H7 (cell line): Measurements from ENCODE around the gene SPAG8. TPM values are rescaled to one million over a fixed set of nuclear protein-coding genes. Genes with fewer than 3 reads are reported as not detected.

ENCODE experiments used
- DNase-seq: peaks from one replicate; pipeline ENCODE4 v3.0.0; 2012
- H3K27me3 ChIP-seq: 2 replicates; pipeline ENCODE4 v1.6.0; 2011; ENCODE audit warnings: mild to moderate bottlenecking, low read length; ENCODE audit not compliant: control insufficient read depth, insufficient read depth
- H3K36me3 ChIP-seq: replicated peaks from 2 replicates; pipeline ENCODE4 v1.5.1; 2011; ENCODE audit warnings: low read length; ENCODE audit not compliant: control insufficient read depth, insufficient read depth
- H3K4me3 ChIP-seq: 2 replicates; pipeline ENCODE4 v1.5.1; 2011; ENCODE audit warnings: low read depth, mild to moderate bottlenecking, control low read depth, low read length, moderate library complexity; ENCODE audit not compliant: insufficient read depth
- total RNA-seq: library from RNA; depleted of rRNA; stranded (reverse); fragments of >200 nt; shearing (Covaris generic); gene quantifications from 2 replicates; pipeline ENCODE4 v1.2.3, GENCODE V29; 2014

The SPAG8 gene
- total RNA-seq, 1 experiment from 2014 or later: 0.55 TPM

GRCh38 chr9:35810122-35810521 lies 1.9 kb downstream of the SPAG8 start:
- DNase-seq: no peak
- H3K4me3 ChIP-seq: no peak overlapping the region
- peaks cover 4% of the 10 kb centered on the region for H3K36me3 ChIP-seq
- H3K27me3 ChIP-seq: peaks cover 2% of the 10 kb centered on the region; the same call in 1 of the 2 replicates

- no peak for DNase-seq
- H3K27me3 ChIP-seq: peaks cover 2% of the 10 kb centered on the region; the same call in 1 of the 2 replicates
- H3K36me3 ChIP-seq: peaks cover 4% of the 10 kb centered on the region
Observed at GRCh38 chr9:35808433-35808832, 3.6 kb downstream of the SPAG8 start.

DNA sequence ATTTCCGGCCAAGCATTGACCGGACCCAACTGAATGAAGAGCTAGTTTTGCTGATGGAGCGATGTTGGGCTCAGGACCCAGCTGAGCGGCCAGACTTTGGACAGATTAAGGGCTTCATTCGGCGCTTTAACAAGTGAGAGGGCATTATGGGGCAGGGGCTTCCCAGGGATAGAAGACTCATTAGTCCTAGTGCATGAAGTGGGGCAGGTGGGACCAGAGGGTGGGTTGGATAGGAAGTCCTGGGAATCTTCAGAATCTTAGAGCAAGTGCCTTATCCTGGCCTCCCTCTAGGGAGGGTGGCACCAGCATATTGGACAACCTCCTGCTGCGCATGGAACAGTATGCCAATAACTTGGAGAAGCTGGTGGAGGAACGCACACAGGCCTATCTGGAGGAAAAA lies 6.0 kb downstream of the SPAG8 start:
- no peaks in the 10 kb centered on the region for H3K27me3 ChIP-seq
- no peak for DNase-seq
- H3K4me3 ChIP-seq: no peak overlapping the region
- peaks cover 4% of the 10 kb centered on the region for H3K36me3 ChIP-seq

More at GRCh38 chr9:35808433-35808832, 3.6 kb downstream of the SPAG8 start:
- no peak overlapping the region for H3K4me3 ChIP-seq

- Histone ChIP-seq H3K4me3 (no peak overlapping the region), H3K27me3 (no peaks in the 10 kb centered on the region), H3K36me3 (peaks cover 2% of the 10 kb centered on the region)
- DNase-seq: no peak
Observed at GRCh38 chr9:35801328-35802128, 10.5 kb downstream of the SPAG8 start.

DNA sequence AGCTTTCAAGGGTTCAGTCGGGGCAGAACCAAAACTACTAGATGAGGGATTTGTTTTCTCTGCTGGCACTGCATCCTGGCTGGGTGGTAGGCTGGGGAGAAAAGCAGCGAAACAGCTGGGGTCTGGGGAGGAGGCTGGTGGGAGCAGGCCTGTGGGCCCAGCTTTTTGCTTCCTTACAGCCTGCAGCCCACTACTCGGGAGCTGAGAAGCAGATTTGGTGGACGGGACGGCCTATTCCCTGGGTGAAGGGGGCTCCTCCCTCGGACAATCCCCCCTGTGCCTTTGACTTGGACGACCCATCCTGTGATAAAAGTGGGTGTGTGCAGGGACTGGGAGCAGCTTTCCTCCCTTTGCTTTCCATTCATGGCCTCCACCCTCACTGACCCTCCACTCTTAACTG lies 11.5 kb downstream of the SPAG8 start:
- Histone ChIP-seq H3K4me3 (no peak overlapping the region), H3K27me3 (no peaks in the 10 kb centered on the region)
- no peak for DNase-seq

DNA sequence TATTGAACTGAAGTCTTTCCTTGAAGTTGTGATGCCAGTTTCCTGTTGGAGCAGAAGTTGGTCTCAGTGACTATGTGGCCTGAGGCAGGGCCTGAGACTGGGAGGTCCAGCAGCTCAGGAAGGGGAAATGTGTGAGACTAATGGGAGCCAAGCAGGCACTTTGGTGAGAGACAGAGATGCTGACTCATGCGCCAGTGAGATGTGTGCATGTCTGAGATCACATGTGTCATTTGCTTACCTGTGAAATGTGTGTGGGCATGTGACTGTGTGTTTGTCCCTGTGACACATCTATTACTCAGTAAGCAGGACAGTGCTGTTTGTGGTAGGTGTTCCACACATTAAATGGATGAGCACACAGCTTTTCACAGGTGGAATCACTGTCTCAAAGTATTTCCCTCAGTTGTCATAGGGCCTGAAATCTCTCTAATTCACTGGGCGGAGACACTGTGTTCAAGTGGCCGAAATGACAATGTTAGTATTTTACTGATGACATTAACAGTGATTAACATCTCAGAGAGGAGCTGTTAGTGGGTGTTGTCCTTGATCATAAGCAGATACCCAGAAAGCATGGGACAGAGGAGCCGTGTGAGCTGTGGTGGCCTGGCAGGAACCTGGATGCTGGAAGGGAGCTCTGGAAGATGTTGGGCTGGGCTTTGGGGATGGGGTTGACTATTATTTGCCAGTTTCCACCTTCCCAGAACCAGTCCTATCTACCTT lies 13.2 kb downstream of the SPAG8 start:
- Histone ChIP-seq H3K27me3 (no peaks in the 10 kb centered on the region), H3K36me3 (no peaks in the 10 kb centered on the region; the same call in 1 of the 2 replicates), H3K4me3 (no peak overlapping the region)
- no peak for DNase-seq

More for the DNA sequence above, 11.5 kb downstream of the SPAG8 start:
- H3K36me3 ChIP-seq: no peaks in the 10 kb centered on the region; the same call in 1 of the 2 replicates

GRCh38 chr9:35797311-35798109 lies 14.6 kb downstream of the SPAG8 start:
- no peak for DNase-seq

GRCh38 chr9:35795695-35796094 lies 16.4 kb downstream of the SPAG8 start:
- no peak for DNase-seq
- Histone ChIP-seq H3K27me3 (no peaks in the 10 kb centered on the region; the same call in 1 of the 2 replicates), H3K4me3 (no peak overlapping the region), H3K36me3 (no peaks in the 10 kb centered on the region; the same call in 1 of the 2 replicates)

More at GRCh38 chr9:35797311-35798109, 14.6 kb downstream of the SPAG8 start:
- H3K27me3 ChIP-seq: no peaks in the 10 kb centered on the region
- no peaks in the 10 kb centered on the region; the same call in 1 of the 2 replicates for H3K36me3 ChIP-seq
- H3K4me3 ChIP-seq: no peak overlapping the region

- DNase-seq: no peak
- H3K27me3 ChIP-seq: no peaks in the 10 kb centered on the region; the same call in 1 of the 2 replicates
- no peaks in the 10 kb centered on the region for H3K36me3 ChIP-seq
- H3K4me3 ChIP-seq: no peak overlapping the region
Observed at GRCh38 chr9:35793461-35793860, 18.6 kb downstream of the SPAG8 start.

DNA sequence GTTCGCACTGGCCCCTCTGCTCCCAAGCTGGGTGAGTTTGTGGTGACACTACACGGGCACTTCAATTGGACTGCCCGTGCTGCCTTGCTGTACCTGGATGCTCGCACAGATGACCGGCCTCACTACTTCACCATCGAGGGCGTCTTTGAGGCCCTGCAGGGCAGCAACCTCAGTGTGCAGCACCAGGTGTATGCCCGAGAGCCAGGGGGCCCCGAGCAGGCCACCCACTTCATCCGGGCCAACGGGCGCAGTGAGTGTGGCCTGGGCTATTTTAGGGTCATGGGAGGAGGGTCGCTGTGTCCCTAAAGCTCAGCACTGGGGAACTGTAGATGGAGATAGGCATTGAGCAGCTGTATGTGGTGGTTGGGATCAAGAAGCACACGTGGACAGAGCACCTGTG lies 19.2 kb downstream of the SPAG8 start:
- DNase-seq: no peak
- Histone ChIP-seq H3K27me3 (no peaks in the 10 kb centered on the region; the same call in 1 of the 2 replicates), H3K4me3 (no peak overlapping the region), H3K36me3 (no peaks in the 10 kb centered on the region)

- Histone ChIP-seq H3K4me3 (peak overlapping the region; percentile 70), H3K27me3 (no peaks in the 10 kb centered on the region; the same call in 1 of the 2 replicates), H3K36me3 (no peaks in the 10 kb centered on the region)
- no peak for DNase-seq
Observed at GRCh38 chr9:35792024-35792813, 19.8 kb downstream of the SPAG8 start.

DNA sequence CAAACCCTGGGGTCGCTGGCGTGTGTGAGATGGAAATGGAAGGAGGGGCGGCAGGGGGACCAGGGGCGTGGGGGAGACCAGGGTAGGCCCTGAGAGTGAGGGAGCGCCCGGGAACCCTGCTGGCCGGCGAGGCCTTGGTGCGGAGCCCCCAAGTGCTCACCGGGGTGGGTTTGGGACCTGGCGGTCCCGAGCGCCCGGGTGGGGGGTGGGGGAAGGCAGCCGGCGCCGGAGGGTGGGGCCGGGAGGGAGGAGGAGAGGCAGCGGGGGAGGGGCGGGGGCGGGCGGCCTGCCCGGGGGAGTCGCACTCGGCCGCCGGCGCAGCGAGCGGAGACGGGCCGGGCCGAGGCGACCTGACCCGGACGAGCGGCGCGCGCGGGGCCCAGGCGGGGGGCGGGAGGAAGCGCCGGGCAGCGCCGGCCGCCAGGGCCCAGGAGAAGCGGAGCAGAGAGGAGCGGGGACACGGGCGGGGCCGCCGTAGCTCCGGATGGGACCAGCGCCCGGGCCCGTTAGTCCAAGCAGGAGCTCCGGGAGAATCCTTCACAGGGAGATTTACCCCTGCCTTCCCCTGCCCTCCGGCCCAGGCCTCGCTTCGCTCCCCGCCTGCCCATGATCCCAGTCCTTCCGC lies 20.7 kb downstream of the SPAG8 start, which contains the start of gene NPR2:
NPR2 (plus strand) TSS at position 295 of the 625 bp plus-strand sequence. CDS start 818 bp downstream, outside the sequence.
- peak; percentile 91 for DNase-seq
- H3K4me3 ChIP-seq: peak within 1 kb of the TSS; percentile 70
- H3K36me3 ChIP-seq: no peaks in the 10 kb centered on the region
- H3K27me3 ChIP-seq: no peaks in the 10 kb centered on the region; the same call in 1 of the 2 replicates
